Left kidney (tissue), 2 donors: ENCODE results near the gene HSP90AB1. TPM values are rescaled to one million over a fixed set of nuclear protein-coding genes. Genes with fewer than 3 reads are reported as not detected.
"Not testable (repeated sequence)": the region's sequence is repeated elsewhere in the genome, so short reads cannot be mapped to it uniquely, and the experiment has no call there.

ENCODE experiments used
- DNase-seq: peaks from one replicate; pipeline ENCODE4 v3.0.0-alpha.2; 2013
- polyA plus RNA-seq: library from polyadenylated mRNA; unstranded; fragments of 120-200 nt; gene quantifications from one replicate; pipeline ENCODE4 v1.2.1, GENCODE V29; 2013; ENCODE audit not compliant: insufficient read length

The HSP90AB1 gene
- polyA plus RNA-seq, 1 donor = 1,241 TPM

GRCh38 chr6:44221291-44221960, 25.5 kb upstream of the HSP90AB1 start:
- no peak for DNase-seq

GRCh38 chr6:44221961-44222335, 25.0 kb upstream of the HSP90AB1 start:
- no peak for DNase-seq

- DNase-seq = no peak
Observed at GRCh38 chr6:44222486-44223318, 24.2 kb upstream of the HSP90AB1 start.

- no peak for DNase-seq
Observed at GRCh38 chr6:44223319-44224028, 23.4 kb upstream of the HSP90AB1 start, which contains the start of gene SLC29A1. Gene SLC29A1 (plus strand): TSS chr6:44223595. CDS start chr6:44227314, 3,719 bp downstream.

- DNase-seq = no peak
Observed at GRCh38 chr6:44224029-44224964, 22.6 kb upstream of the HSP90AB1 start.

- no peak for DNase-seq
Observed at GRCh38 chr6:44224965-44225305, 22.0 kb upstream of the HSP90AB1 start.

GRCh38 chr6:44225579-44226325, 21.1 kb upstream of the HSP90AB1 start:
- DNase-seq = no peak

GRCh38 chr6:44226368-44227147, 20.3 kb upstream of the HSP90AB1 start:
- DNase-seq = no peak

GRCh38 chr6:44227148-44227793, 19.6 kb upstream of the HSP90AB1 start:
- DNase-seq = no peak

- no peak for DNase-seq
Observed at GRCh38 chr6:44228031-44228430, 18.9 kb upstream of the HSP90AB1 start.

GRCh38 chr6:44228433-44228832, 18.5 kb upstream of the HSP90AB1 start:
- DNase-seq = no peak

- no peak for DNase-seq
Observed at GRCh38 chr6:44228836-44229235, 18.1 kb upstream of the HSP90AB1 start.

GRCh38 chr6:44229376-44230033, 17.4 kb upstream of the HSP90AB1 start:
- DNase-seq = no peak

GRCh38 chr6:44230034-44230675, 16.7 kb upstream of the HSP90AB1 start:
- no peak for DNase-seq

GRCh38 chr6:44231426-44231825, 15.5 kb upstream of the HSP90AB1 start:
- not testable (repeated sequence) for DNase-seq

- DNase-seq = no peak
Observed at GRCh38 chr6:44232676-44233566, 14.0 kb upstream of the HSP90AB1 start.

GRCh38 chr6:44233567-44234100, 13.3 kb upstream of the HSP90AB1 start:
- no peak for DNase-seq
